ENCODE data around the gene TIMM44. TPM values are rescaled to one million over a fixed set of nuclear protein-coding genes. Genes with fewer than 3 reads are reported as not detected.

The TIMM44 gene
- total RNA-seq = 39.0 and 108 TPM in 2 replicates

DNA sequence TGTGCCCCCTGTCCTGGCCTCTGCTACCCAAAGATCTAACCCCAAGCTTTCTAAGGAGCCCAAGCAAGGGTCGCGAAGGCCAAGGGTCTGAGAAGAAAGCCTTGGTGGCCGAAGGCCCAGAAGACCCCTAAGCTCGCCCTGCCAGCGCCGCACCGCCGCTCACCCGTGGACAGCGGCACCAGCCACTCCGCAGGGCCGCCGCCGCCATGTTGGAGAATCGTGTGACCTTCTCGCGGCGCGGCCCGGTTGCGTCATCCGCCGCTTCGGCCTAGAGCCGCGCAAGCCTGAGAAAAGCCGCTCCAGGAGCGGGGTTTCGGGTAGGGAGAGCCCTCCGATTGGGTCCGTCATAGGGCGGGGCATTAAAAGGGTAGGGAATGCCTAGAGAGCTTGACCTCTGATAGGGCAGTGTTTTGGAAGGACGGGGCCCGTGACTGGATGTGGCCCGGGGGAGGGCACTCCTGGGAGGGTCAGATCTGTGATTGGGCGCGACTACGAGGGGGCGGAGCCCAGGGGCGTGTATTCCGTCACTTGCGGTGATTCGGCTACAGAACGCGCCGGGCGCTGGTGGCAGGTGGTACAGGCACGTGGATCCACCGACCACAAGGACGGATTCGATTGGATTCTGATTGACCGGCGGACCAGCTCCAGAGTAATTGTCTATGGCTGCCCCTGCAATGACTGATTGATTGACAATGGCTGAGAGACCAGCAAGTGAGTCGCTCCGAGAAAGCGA, at the start of gene TIMM44:
TIMM44 (minus strand) TSS at position 223 of the 733 bp plus-strand sequence; CDS start at position 208, 15 bp downstream.
- DNase-seq (ENCODE audit: low read depth) = peak; percentile 91
- H3K4me3 ChIP-seq (ENCODE audit: low read depth, low read length) = peak within 1 kb of the TSS; percentile 93
- no peak for TF ChIP-seq CTCF (conservative IDR thresholded peaks at IDR 0.05; ENCODE audit: low read depth, low read length)

DNA sequence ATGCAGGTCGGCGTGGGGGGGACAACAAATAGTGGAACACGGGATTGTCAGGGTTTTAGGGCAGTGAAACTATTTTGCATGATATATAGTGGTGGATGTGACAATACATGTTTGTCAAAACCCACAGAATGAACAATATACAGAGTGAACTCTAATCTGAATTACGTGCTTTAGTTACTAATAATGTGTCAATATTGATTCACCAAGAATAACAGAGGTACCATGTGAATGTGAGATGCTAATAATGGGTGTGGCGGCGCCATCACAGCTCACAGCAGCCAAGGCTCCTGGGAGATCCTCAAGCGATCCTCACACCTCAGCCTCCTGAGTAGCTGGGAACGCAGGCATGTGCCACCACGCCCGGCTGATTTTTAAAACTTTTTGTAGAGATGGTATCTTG, 49.1 kb upstream of the TIMM44 start:
- no peak for TF ChIP-seq CTCF (conservative IDR thresholded peaks at IDR 0.05; ENCODE audit: low read depth, low read length)
- no peak overlapping the region for H3K4me3 ChIP-seq (ENCODE audit: low read depth, low read length)
- no peak for DNase-seq (ENCODE audit: low read depth)

GRCh38 chr19:7989071-7989575, 45.7 kb upstream of the TIMM44 start:
- TF ChIP-seq CTCF (conservative IDR thresholded peaks at IDR 0.05; ENCODE audit: low read depth, low read length) = no peak
- H3K4me3 ChIP-seq (ENCODE audit: low read depth, low read length) = no peak overlapping the region
- DNase-seq (ENCODE audit: low read depth) = no peak

- DNase-seq (ENCODE audit: low read depth) = no peak
- TF ChIP-seq CTCF (conservative IDR thresholded peaks at IDR 0.05; ENCODE audit: low read depth, low read length) = no peak
Measured at GRCh38 chr19:7988307-7988706, 44.8 kb upstream of the TIMM44 start.

DNA sequence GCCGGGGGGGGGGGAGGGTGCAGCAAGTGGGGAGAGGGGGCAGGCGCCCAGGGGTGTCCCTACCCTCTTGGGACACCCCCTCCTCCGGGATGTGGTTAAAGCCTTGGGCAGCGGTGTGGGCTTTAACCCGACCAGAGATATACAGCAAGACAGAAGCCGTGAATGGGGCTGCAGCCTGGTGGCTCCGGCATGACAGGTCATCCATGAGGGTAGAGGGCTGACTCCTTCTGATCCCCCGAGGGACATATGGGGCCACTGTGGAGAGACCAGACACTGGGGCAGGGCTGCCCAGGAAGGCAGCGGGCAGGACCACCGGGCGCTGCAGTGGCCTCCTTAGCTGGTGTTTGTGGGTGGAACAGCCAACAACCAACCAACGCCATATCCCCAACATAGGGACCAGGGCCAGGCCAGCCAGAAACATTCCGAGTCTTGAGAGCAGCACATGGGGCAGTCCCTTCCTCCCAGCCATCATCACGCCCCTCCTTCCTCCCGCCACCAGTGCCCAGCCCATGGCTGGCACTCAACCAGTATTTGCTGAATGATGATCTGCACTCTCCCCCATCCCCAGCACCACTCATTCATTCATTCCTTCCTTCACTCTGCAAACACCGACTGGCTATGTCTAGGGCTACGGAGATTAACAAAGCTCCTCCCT, 43.8 kb upstream of the TIMM44 start:
- no peak for TF ChIP-seq CTCF (conservative IDR thresholded peaks at IDR 0.05; ENCODE audit: low read depth, low read length)
- no peak overlapping the region for H3K4me3 ChIP-seq (ENCODE audit: low read depth, low read length)
- DNase-seq (ENCODE audit: low read depth) = no peak

More at GRCh38 chr19:7988307-7988706, 44.8 kb upstream of the TIMM44 start:
- no peak overlapping the region for H3K4me3 ChIP-seq (ENCODE audit: low read depth, low read length)

DNA sequence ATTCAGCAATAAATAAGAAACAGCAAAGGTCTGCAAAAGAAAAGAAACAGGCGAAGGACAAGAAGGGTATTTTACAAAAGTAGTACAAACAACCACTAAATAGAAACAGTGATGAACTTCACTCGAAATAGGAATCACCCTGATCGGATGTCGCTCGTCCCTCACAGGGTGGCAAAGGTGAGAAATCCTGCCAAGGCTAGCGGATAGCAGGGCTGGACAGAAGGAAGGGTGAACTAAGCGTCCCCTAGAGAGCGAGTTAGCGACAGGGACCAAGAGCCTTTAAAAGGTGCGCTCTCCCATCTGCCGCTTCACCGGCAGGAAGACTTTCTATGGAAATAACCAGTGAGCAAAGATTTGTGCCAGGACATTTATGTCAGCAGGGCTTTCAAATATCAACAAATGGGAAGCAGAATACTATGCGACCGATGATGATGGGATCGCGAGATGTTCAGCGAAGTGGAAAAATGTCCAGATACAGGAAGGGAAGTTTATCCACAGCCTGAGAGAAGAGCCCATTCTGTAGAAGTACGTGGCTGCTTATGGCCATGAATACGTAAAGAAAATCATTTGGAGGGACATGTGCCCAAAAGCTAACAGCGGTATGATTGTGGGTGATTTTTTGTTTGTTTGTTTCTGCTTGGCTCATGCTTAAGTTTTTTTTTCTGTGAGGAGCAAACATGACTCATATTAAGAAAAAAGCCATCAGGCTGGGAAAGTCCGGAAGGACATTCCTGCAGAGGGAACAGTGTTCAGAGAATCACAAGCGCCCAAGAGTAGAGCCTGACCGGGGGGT, 43.1 kb upstream of the TIMM44 start:
- no peak for TF ChIP-seq CTCF (conservative IDR thresholded peaks at IDR 0.05; ENCODE audit: low read depth, low read length)
- peak; percentile 51 for DNase-seq (ENCODE audit: low read depth)
- no peak overlapping the region for H3K4me3 ChIP-seq (ENCODE audit: low read depth, low read length)
